ENCODE measurements around the gene TATDN3. TPM values are rescaled to one million over a fixed set of nuclear protein-coding genes. Genes with fewer than 3 reads are reported as not detected.

TATDN3 gene
- total and polyA plus RNA-seq, 5 donors from 2014 or later = 20.6 to 28.7 (median 22.4) TPM

- Mint-ChIP-seq H3K36me3 (peaks cover 9% of the 10 kb centered on the region), H3K27me3 (no peaks in the 10 kb centered on the region), H3K4me1 (peaks cover 0 to 4% (median 0%) of the 10 kb centered on the region in 4 donors), H3K9me3 (peaks cover 0 to 17% (median 7%) of the 10 kb centered on the region in 7 donors), H3K27ac (no peak overlapping the region), H3K4me3 (no peak overlapping the region)
- ATAC-seq (ENCODE audit: low read depth in 2 of 2) (no peak), DNase-seq (no peak)
- Histone ChIP-seq H3K36me3 (ENCODE audit: control insufficient read depth, insufficient read depth, low read length) (no peaks in the 10 kb centered on the region), H3K9me3 (ENCODE audit: control insufficient read depth in 2 of 2, low read length in 2 of 2) (peaks cover 8 to 11% of the 10 kb centered on the region in 2 experiments), H3K4me3 (ENCODE audit: low read depth, low read length) (no peak overlapping the region), H3K4me1 (ENCODE audit: control insufficient read depth, insufficient read depth, low read length, poor library complexity, severe bottlenecking) (no peaks in the 10 kb centered on the region), H3K27ac (ENCODE audit: insufficient read depth, low read length, poor library complexity, severe bottlenecking) (no peak overlapping the region), H3K27me3 (ENCODE audit: control insufficient read depth, insufficient read depth, low read length) (no peaks in the 10 kb centered on the region)
Measured at GRCh38 chr1:212820969-212821368, 29.3 kb downstream of the TATDN3 start.

- peaks cover 12% of the 10 kb centered on the region for H3K36me3 Mint-ChIP-seq
- no peak overlapping the region for H3K4me3 ChIP-seq (ENCODE audit: low read depth, low read length)
- no peaks in the 10 kb centered on the region for H3K27me3 ChIP-seq (ENCODE audit: control insufficient read depth, insufficient read depth, low read length)
- no peaks in the 10 kb centered on the region for H3K36me3 ChIP-seq (ENCODE audit: control insufficient read depth, insufficient read depth, low read length)
- H3K9me3 Mint-ChIP-seq = peaks cover 0 to 25% (median 10%) of the 10 kb centered on the region in 7 donors
- no peak overlapping the region for H3K4me3 Mint-ChIP-seq
- peaks cover 0 to 4% (median 0%) of the 10 kb centered on the region in 4 donors for H3K4me1 Mint-ChIP-seq
- no peaks in the 10 kb centered on the region for H3K27me3 Mint-ChIP-seq
- H3K27ac Mint-ChIP-seq = no peak overlapping the region
- ATAC-seq (ENCODE audit: low read depth in 2 of 2) = no peak
- no peak for DNase-seq
- H3K4me1 ChIP-seq (ENCODE audit: control insufficient read depth, insufficient read depth, low read length, poor library complexity, severe bottlenecking) = no peaks in the 10 kb centered on the region
- H3K9me3 ChIP-seq (ENCODE audit: control insufficient read depth in 2 of 2, low read length in 2 of 2) = peaks cover 10 to 15% of the 10 kb centered on the region in 2 experiments
- no peak overlapping the region for H3K27ac ChIP-seq (ENCODE audit: insufficient read depth, low read length, poor library complexity, severe bottlenecking)
Measured at GRCh38 chr1:212822956-212823355, 31.3 kb downstream of the TATDN3 start.

- H3K4me3 Mint-ChIP-seq = no peak overlapping the region
- H3K36me3 Mint-ChIP-seq = peaks cover 12% of the 10 kb centered on the region
- no peak overlapping the region for H3K27ac ChIP-seq (ENCODE audit: insufficient read depth, low read length, poor library complexity, severe bottlenecking)
- no peaks in the 10 kb centered on the region for H3K27me3 Mint-ChIP-seq
- no peaks in the 10 kb centered on the region for H3K36me3 ChIP-seq (ENCODE audit: control insufficient read depth, insufficient read depth, low read length)
- H3K27me3 ChIP-seq (ENCODE audit: control insufficient read depth, insufficient read depth, low read length) = no peaks in the 10 kb centered on the region
- DNase-seq (no peak), ATAC-seq (ENCODE audit: low read depth in 2 of 2) (no peak)
- no peaks in the 10 kb centered on the region for H3K4me1 ChIP-seq (ENCODE audit: control insufficient read depth, insufficient read depth, low read length, poor library complexity, severe bottlenecking)
- peaks cover 0 to 4% (median 0%) of the 10 kb centered on the region in 4 donors for H3K4me1 Mint-ChIP-seq
- H3K9me3 ChIP-seq (ENCODE audit: control insufficient read depth in 2 of 2, low read length in 2 of 2) = peaks cover 10 to 15% of the 10 kb centered on the region in 2 experiments
- H3K27ac Mint-ChIP-seq = no peak overlapping the region
- H3K9me3 Mint-ChIP-seq = peaks cover 0 to 25% (median 10%) of the 10 kb centered on the region in 7 donors
- H3K4me3 ChIP-seq (ENCODE audit: low read depth, low read length) = no peak overlapping the region
Measured at GRCh38 chr1:212824201-212824600, 32.5 kb downstream of the TATDN3 start.

GRCh38 chr1:212825798-212826452 lies 34.2 kb downstream of the TATDN3 start:
- Histone ChIP-seq H3K9me3 (ENCODE audit: control insufficient read depth in 2 of 2, low read length in 2 of 2) (peaks cover 10 to 15% of the 10 kb centered on the region in 2 experiments), H3K27me3 (ENCODE audit: control insufficient read depth, insufficient read depth, low read length) (no peaks in the 10 kb centered on the region), H3K36me3 (ENCODE audit: control insufficient read depth, insufficient read depth, low read length) (no peaks in the 10 kb centered on the region), H3K4me1 (ENCODE audit: control insufficient read depth, insufficient read depth, low read length, poor library complexity, severe bottlenecking) (no peaks in the 10 kb centered on the region), H3K27ac (ENCODE audit: insufficient read depth, low read length, poor library complexity, severe bottlenecking) (no peak overlapping the region), H3K4me3 (ENCODE audit: low read depth, low read length) (no peak overlapping the region)
- H3K36me3 Mint-ChIP-seq = peaks cover 12% of the 10 kb centered on the region
- peaks cover 0 to 25% (median 10%) of the 10 kb centered on the region in 7 donors for H3K9me3 Mint-ChIP-seq
- no peak for ATAC-seq (ENCODE audit: low read depth in 2 of 2)
- H3K4me1 Mint-ChIP-seq = no peaks in the 10 kb centered on the region
- no peak overlapping the region for H3K4me3 Mint-ChIP-seq
- DNase-seq = no peak
- H3K27me3 Mint-ChIP-seq = no peaks in the 10 kb centered on the region
- no peak overlapping the region for H3K27ac Mint-ChIP-seq

- H3K27me3 ChIP-seq (ENCODE audit: control insufficient read depth, insufficient read depth, low read length) = no peaks in the 10 kb centered on the region
- ATAC-seq (ENCODE audit: low read depth in 2 of 2) (no peak), DNase-seq (no peak)
- no peak overlapping the region for H3K27ac ChIP-seq (ENCODE audit: insufficient read depth, low read length, poor library complexity, severe bottlenecking)
- H3K27ac Mint-ChIP-seq = no peak overlapping the region
- no peaks in the 10 kb centered on the region for H3K27me3 Mint-ChIP-seq
- H3K36me3 ChIP-seq (ENCODE audit: control insufficient read depth, insufficient read depth, low read length) = no peaks in the 10 kb centered on the region
- H3K36me3 Mint-ChIP-seq = peaks cover 12% of the 10 kb centered on the region
- H3K4me3 ChIP-seq (ENCODE audit: low read depth, low read length) = no peak overlapping the region
- H3K4me1 Mint-ChIP-seq = peaks cover 0 to 4% (median 0%) of the 10 kb centered on the region in 4 donors
- H3K9me3 Mint-ChIP-seq = peaks cover 0 to 25% (median 10%) of the 10 kb centered on the region in 7 donors
- no peaks in the 10 kb centered on the region for H3K4me1 ChIP-seq (ENCODE audit: control insufficient read depth, insufficient read depth, low read length, poor library complexity, severe bottlenecking)
- no peak overlapping the region for H3K4me3 Mint-ChIP-seq
- H3K9me3 ChIP-seq (ENCODE audit: control insufficient read depth in 2 of 2, low read length in 2 of 2) = peaks cover 10 to 15% of the 10 kb centered on the region in 2 experiments
Measured at GRCh38 chr1:212827171-212827776, 35.6 kb downstream of the TATDN3 start.

DNA sequence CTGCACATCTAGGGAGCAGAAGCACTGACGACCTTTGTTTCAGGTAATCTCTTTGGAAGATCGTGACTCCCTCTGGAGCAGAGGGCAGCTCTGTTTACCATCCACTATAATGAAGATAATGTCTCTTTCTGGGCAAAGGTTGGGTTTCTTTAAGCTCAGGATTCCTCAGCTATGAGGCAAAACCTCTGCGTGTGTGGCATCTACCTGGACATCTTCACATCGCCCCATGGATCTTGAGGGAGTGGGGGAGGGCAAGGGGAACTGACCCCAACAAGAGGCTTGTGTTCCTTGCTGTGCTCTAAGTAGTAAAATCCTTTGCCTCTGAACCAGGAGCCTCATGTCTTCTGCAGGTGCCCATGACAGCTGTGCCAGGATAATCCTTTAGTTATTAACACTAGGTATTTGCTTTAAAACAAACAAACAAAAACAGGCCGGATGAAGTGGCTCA lies 36.2 kb downstream of the TATDN3 start:
- Mint-ChIP-seq H3K27me3 (no peaks in the 10 kb centered on the region), H3K27ac (no peak overlapping the region), H3K4me3 (no peak overlapping the region), H3K9me3 (peaks cover 0 to 25% (median 10%) of the 10 kb centered on the region in 7 donors), H3K36me3 (peaks cover 12% of the 10 kb centered on the region), H3K4me1 (peaks cover 0 to 4% (median 0%) of the 10 kb centered on the region in 4 donors)
- ATAC-seq (ENCODE audit: low read depth in 2 of 2) (no peak), DNase-seq (no peak)
- Histone ChIP-seq H3K36me3 (ENCODE audit: control insufficient read depth, insufficient read depth, low read length) (no peaks in the 10 kb centered on the region), H3K27ac (ENCODE audit: insufficient read depth, low read length, poor library complexity, severe bottlenecking) (no peak overlapping the region), H3K27me3 (ENCODE audit: control insufficient read depth, insufficient read depth, low read length) (no peaks in the 10 kb centered on the region), H3K9me3 (ENCODE audit: control insufficient read depth in 2 of 2, low read length in 2 of 2) (peaks cover 10 to 15% of the 10 kb centered on the region in 2 experiments), H3K4me1 (ENCODE audit: control insufficient read depth, insufficient read depth, low read length, poor library complexity, severe bottlenecking) (no peaks in the 10 kb centered on the region), H3K4me3 (ENCODE audit: low read depth, low read length) (no peak overlapping the region)

GRCh38 chr1:212828395-212828794 lies 36.7 kb downstream of the TATDN3 start:
- H3K4me1 ChIP-seq (ENCODE audit: control insufficient read depth, insufficient read depth, low read length, poor library complexity, severe bottlenecking) = no peaks in the 10 kb centered on the region
- Mint-ChIP-seq H3K4me3 (no peak overlapping the region), H3K36me3 (peaks cover 12% of the 10 kb centered on the region), H3K27me3 (no peaks in the 10 kb centered on the region), H3K4me1 (peaks cover 0 to 4% (median 0%) of the 10 kb centered on the region in 4 donors), H3K9me3 (peaks cover 0 to 25% (median 10%) of the 10 kb centered on the region in 7 donors), H3K27ac (no peak overlapping the region)
- no peaks in the 10 kb centered on the region for H3K36me3 ChIP-seq (ENCODE audit: control insufficient read depth, insufficient read depth, low read length)
- DNase-seq (no peak), ATAC-seq (ENCODE audit: low read depth in 2 of 2) (no peak)
- H3K9me3 ChIP-seq (ENCODE audit: control insufficient read depth in 2 of 2, low read length in 2 of 2) = peaks cover 10 to 15% of the 10 kb centered on the region in 2 experiments
- H3K4me3 ChIP-seq (ENCODE audit: low read depth, low read length) = no peak overlapping the region
- H3K27ac ChIP-seq (ENCODE audit: insufficient read depth, low read length, poor library complexity, severe bottlenecking) = no peak overlapping the region
- H3K27me3 ChIP-seq (ENCODE audit: control insufficient read depth, insufficient read depth, low read length) = no peaks in the 10 kb centered on the region
